GM18498 (cell line): Measurements from ENCODE around the gene GPR35.
"Not testable (repeated sequence)": the region's sequence is repeated elsewhere in the genome, so short reads cannot be mapped to it uniquely, and the experiment has no call there.

Source experiments
- ATAC-seq: cut with Tn5 transposase; IDR thresholded peaks from one replicate; pipeline ENCODE4 v1.9.1; 2021; ENCODE audit warnings: mild to moderate bottlenecking, moderate library complexity; ENCODE audit not compliant: unreplicated experiment

Gene GPR35

DNA sequence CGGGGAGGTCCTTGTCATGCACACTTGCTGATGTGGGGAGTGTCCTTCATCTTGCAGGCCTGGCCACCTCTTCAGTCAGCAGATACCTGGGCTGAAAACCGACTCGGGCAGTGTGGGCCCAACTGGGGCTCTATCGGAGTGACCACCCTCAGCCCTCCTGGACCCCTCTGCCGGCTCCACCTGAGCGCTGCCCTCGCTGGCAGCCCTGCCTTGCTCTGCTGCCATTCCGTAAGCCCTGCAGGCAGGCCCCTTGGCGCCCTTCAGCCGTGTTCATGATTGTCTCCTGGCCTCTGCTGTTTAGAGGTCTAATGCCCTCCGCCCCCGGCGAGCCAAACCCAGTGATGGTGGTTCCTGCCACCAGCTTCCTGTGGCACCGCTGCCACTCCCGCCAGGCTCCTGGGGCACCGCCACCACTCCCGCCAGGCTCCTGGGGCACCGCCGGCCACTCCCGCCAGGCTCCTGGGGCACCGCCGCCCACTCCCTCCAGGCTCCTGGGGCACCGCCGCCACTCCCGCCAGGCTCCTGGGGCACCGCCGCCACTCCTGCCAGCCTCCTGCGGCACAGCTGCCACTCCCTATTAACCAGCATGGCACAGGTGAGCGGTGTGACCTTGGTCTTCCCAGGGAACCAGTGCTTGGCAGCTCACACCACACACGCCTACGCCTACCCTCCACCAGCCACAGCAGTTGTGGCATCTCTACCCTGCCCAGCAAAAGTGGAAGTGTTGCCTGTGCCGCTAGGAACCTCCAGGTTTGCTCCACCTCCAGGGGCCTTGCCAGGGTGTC, 22.8 kb upstream of the GPR35 start:
- no peak for ATAC-seq

- ATAC-seq = no peak
Measured at GRCh38 chr2:240603081-240603835, 22.0 kb upstream of the GPR35 start.

DNA sequence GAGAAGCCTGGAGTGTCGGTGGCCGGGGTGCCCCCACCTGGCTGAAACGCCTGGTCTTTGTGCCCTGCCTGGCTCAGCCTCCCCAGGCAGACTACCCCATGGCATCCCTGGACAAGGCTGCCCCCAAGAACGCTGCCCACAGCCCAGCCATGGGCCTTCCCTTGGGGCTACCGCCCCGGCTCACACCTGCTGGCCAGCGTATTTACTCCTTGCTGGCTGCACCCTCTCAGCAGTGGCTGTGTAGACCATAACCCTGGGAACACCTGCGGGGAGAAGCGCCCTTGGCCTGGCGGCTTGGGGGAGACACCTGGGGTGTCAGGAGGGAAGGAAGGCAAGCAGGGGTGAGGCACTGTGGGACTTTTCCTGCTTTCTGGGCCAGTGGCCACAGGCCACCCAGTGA, 21.4 kb upstream of the GPR35 start:
- no peak for ATAC-seq

DNA sequence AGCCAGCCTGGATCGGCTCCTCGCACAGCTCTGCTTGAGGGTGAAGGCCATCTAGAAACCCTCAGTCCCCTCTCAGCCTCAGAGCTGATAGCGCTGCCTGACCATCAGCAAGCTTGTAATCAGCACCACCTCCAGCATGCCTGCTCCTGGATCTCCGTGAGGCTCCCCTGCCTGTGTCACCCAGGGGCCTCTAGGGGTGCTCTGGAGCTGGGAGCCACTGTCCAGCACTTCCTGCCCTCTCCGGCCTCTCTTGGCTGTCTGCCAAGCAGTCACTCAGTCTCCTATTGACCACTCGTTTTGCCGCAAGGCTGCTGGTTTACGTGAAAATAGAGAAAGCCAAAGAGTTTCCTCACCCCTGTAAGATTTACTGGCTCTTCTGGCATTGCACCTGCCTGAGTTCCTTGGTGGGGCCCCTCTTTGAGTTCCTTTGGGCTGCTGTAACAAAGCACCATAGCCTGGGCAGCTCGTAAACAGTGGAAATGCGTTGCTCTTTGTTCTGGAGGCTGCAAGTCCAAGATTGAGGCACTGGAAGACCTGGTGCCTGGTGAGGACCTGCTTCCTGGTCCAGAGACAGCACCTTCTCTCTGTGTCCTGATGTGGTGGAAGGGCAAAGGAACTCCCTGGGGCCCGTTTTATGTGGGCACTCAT, 20.9 kb upstream of the GPR35 start:
- no peak for ATAC-seq

GRCh38 chr2:240604939-240605716, 20.2 kb upstream of the GPR35 start:
- no peak for ATAC-seq

DNA sequence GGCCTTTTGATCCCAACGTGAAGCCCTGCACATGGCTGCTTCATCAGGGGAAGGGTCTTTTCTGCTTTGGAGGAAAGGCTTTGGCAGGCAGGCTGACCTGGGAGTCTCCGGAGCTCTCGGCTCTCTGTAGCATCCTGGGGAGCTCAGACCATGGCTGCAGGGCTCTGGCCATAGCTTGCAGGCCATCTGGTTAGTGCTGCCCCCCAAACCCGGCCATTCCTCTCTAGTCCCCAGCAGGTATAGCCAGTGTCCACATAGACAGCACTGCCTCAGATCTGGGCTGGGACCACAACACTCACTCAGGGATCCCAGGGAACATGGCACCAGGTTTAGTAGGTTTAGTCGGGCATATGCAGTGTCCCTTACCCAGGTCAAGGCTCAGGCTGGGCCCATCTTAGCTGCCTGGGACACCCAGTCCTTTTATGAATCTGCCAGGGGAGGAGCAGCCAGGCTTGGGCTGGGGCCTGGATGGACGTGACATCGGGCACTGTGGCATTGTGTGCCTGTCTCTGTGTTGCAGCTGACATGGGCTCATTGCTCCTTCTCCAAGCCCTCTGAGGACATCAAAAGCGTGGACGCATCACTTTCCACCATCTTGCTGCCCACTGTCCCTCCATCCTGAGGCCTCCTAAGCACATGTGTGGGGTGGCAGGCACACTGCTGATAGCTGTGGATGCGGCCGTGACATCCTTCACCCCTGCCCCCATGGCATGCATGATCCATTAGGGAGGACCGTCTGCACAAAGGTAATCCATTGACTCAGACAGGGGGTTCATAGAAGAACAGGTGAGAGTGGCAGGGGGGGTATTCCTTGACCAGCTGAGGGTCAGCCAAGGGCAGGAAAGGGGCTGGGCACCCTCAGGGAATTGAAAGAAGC, 19.2 kb upstream of the GPR35 start:
- no peak for ATAC-seq

DNA sequence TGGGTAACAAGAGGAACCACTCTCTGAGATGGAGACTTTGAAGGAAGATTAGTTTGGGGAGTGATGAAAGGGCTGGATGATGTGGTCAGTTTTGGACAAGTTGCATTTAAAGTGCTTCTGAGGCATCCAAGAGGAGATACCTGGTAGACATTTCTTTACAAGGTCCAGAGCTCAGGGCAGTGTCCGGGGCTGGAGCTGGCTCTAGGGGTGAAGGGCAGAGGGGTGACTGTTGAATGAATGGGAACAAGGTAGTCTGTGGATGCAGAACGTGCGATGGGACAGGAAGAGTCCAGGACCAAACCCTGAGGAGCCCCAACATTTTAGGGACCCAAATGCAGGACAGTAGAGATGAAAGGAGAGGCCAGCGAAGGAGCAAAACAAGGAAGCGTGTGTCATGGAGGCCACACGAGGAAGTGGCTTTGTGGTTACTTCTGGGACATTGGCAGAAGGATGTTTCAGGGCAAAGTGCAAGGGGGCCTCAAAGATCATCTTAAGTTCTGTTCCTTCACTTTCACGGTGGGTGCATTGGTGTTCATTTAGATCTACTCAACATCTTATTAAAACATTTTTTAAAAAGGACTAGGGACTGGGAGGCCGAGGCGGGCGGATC, 13.6 kb upstream of the GPR35 start:
- no peak for ATAC-seq

GRCh38 chr2:240613781-240614180, 11.5 kb upstream of the GPR35 start:
- no peak for ATAC-seq

GRCh38 chr2:240614391-240614790, 10.9 kb upstream of the GPR35 start:
- ATAC-seq = no peak

GRCh38 chr2:240615396-240615795, 9.9 kb upstream of the GPR35 start:
- ATAC-seq = no peak

- ATAC-seq = no peak
Measured at GRCh38 chr2:240615820-240616547, 9.3 kb upstream of the GPR35 start.

GRCh38 chr2:240616860-240617666, 8.2 kb upstream of the GPR35 start:
- ATAC-seq = not testable (repeated sequence)

GRCh38 chr2:240618776-240619175, 6.5 kb upstream of the GPR35 start:
- no peak for ATAC-seq

DNA sequence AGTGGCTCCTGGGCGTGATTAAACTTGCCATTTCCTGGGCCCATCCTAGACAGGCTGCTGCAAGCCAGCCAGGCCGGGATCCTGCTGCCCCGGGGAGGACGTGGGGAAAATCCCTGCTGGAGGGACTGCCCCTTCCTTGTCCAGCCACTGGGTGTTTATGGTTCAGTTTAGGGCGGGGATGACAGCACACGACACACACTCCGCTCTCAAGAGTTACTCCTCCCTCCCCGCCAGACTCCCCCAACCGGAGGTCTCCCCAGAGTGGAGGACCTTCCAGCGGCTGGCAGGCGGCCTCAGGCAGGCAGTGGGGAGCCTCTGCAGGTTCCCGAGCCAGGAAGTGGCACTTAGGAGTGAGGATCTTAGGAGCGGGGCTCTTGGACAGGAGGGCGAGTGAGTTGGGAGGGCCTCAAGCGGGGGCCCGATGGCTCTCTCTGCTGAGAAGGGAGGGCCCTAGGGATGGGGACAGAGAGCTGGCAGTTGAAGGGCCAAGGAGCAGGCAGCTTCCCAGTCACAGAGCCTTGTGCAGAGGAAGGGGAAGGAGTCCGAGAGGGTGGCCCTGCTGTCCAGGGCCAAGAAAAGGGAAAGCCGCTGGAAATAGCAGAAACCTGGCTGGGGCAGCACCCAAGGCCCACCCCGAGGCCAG, 5.7 kb upstream of the GPR35 start:
- ATAC-seq = no peak

DNA sequence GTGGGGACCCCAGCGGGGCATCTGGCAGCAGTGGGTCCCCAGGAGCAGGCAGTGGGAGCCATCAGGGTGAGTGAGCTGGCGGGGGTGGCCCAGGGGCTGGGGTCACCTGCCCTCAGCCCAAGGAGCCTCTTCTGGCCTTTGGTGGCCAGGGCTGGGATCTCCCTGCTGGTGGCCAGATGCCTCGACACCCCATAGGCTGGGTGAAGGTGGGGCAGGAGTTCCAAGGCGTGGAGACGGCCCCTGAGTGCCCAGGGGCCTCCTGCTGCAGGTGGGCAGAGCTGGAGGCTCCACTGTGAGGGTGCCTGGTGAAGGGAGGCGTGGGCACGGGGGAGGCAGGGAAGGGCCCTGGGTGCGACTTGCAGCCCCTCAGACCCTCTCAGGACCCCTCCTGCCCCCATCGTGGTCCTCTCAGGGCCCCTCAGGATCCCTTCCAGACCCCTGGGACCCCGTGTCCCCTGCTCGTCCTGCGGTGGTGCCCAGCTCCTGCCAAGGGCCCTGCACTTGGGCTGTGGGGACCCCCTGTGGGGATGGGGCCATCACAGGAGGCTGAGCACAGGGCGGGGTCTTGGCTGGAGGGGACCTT, 5.0 kb upstream of the GPR35 start:
- no peak for ATAC-seq

- ATAC-seq = no peak
Measured at GRCh38 chr2:240620859-240621258, 4.4 kb upstream of the GPR35 start.

DNA sequence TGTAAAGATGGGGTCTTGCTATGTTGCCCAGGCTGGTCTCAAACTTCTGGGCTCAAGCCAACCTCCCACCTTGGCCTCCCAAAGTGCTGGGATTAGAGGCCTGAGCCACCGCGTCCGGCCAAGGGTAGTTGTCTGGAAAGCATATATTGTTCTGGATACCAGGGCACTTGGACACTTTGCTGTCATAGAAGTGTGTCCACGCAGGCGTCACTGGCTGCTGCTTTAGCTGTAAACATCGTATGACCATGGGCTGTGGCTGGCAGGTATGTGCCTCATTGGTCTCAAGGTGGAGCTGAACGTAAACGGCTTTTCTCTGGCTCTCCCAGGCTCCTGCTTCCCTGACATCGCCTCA, 3.2 kb upstream of the GPR35 start:
- no peak for ATAC-seq
